GF-D8 (cell line): ENCODE measurements around the gene CCND3.

ENCODE experiments used
- DNase-seq: peaks from one replicate; lab custom pipeline; 2025; lab: John Stamatoyannopoulos, UW

CCND3 gene

DNA sequence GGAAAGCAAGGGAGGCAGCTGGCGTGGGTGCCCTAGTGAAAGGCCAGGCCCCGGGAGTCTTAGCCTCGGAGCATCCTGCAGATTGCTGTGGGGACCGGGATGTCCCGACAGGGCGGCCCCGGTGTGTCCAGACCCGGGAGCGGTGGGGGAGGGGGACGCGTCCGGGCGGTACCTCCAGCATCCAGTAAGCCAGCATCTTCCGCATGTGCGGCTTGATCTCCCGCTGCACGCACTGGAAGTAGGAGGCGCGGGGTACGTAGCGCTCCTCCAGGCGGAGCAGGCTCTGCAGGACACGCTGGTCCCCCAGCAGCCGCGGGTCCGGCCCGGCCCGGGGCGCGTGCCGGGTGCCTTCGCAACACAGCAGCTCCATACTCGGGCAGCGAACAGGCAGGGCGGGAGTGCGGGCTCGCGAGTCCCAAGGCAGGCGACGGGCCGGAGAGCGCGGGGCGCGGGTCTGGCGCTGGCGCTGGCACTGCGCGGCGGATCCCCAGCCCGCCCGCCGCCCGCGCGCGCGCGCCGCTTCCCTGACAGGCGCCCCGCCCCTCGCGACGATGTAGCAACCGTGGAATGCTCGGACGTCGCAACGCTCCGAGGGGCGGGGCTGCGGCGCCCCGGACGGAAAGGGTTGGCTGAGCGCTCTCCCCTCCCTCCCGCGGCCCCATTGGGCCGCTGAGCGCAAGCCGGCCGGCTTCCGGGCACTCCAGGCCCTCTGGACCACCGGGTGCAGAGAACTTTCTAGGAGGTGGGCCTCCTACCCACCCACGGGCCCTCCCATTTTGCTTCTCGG, at the start of gene CCND3:
Gene CCND3 (minus strand): TSS at position 529 of the 787 bp plus-strand sequence. CDS start 159 bp downstream, at position 370.
- DNase-seq: peak; percentile 74

DNA sequence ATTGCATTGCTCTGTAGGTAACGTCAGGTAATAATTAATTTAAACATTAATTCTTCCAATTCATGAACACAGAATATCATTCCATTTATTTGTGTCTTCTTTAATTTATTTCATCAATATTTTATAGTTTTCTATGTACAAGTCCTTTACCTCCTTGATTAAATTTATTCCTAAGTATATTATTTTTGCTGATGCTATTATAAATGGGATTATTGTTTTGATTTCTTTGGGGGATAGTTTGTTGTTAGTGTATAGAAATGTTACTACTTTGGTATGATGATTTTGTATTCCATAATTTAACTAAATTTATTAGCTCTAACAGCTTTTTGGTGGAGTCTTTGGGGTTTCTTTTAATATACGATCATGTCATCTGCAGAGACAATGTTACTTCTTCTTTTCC, 44.7 kb upstream of the CCND3 start:
- DNase-seq: no peak

DNA sequence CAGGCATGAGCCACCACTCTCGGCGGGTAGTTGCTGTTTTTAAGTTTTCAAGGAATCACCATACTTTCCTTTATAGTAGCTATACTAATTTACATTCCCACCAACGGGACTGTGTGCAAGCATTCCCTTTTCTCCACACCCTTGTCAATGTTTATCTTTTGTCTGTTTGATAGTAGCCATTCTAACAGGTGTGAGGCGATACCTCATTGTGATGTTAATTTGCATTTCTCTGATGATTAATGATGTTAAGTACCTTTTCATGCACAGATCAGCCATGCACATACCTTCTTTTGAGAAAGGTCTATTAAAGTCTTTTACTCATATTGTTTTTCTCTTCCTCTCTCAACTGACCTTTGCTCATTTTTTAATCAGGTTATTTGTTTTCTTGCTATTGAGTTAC, 43.0 kb upstream of the CCND3 start:
- DNase-seq: no peak

DNA sequence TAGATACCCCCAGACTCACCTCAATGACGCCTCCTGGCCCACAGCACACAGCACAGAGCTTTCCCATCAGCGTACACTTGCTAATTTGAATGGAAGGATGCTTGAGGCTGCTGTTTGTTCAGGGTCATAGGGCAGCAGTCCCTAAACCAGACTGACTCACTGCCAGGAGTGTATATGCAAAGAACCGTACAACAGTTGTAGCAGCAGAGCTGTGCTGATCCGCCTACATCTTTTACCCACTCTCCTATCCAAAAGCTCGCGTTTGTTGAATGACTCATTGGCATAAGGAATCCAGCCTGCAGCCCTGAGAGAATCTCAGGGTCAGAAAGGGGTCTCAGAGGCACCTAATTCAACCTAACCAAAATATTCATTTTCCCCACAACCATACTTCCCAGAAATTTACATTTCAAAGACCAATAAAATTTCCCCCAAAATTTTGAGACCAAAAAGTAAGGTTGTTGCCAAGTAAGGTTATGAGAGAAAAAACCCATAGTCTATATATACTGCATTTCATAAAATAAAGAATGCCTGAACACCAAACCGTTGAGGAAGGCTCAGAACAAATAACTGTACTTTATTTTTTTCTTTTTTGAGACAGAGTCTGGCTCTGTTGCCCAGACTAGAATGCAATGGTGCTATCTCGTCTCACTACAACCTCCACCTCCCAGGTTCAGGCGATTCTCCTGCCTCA, 35.3 kb upstream of the CCND3 start:
- no peak for DNase-seq

DNA sequence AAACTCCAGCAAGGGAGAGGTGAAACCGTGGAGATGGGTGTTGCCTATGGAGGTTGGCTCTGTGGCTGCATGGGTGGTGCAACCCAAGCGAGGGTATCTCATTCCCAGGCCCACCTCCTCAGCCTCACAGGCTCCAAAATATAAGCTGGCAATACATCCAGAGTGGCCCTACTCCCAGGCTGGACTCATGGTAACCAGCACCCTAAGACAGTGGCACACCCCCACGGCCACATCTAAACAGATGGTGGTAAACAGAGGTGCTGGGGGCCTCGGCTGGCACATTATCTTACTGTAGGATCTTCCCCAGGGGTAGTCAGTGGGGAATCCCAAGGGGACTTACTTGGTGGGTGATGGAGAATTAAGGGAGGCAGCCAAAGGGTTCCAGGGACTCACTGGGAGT, 33.7 kb upstream of the CCND3 start:
- no peak for DNase-seq

DNA sequence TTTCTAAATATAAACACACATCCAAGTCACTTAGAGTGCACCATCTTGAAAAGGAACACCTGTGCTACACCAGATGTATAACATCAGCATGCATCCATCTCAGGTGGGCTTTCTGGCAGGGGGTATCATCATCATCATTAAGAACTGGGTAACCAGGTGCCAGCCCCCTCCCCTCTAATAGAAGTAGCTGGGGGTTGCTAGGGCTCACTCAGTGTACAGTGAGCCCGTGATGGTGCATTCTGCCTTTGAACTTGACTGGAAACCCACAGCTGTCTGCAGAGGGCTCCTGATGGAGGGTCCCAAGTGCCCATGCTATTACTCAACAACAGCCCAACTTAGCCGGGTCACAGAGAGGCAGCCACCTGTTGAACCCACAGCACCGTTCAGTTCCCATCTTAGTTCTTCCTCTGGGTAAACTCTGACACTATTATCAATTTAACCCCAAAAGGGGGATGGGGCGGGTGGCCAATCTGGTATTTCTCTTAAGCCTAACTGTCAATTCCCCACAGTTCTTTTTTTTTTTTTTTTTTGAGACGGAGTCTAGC, 32.7 kb upstream of the CCND3 start:
- no peak for DNase-seq

DNA sequence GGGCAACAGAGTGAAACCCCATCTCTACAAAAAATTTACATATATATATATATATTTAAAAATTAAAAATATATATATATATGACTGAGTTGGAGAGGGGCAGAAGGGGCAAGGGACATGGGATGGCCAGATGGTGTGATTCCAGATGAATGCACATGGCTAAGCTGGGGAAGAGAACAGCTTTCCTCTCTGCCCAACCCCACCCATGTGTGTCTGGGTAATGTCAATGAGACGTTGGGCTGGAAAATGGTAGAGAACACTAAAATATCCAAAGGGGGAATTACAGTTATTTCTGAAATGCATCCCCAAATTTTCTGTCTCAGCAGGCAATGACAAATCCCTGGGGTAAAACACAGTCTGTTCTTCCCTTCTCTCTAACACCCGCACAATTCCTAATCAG, 31.2 kb upstream of the CCND3 start:
- no peak for DNase-seq

DNA sequence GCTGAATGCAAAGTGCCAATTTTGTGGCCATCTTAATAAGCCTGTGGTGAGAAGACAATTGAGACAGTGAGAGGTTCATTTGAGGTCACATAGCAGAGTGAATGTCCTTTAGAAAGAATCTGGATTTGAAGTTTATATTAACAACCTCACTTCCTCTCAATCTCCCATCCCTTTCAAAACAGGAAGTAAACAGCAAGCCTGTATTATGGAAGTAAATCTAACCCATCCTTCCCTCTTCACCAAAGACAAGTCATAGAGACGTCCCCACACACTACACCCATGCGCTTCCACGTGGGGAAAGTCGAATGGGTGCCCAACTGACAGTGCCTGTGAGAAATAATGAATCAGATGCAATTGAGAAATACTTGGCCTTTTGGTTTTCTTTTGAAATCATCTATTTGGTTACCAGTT, 28.8 kb upstream of the CCND3 start:
- peak; percentile 62 for DNase-seq

DNA sequence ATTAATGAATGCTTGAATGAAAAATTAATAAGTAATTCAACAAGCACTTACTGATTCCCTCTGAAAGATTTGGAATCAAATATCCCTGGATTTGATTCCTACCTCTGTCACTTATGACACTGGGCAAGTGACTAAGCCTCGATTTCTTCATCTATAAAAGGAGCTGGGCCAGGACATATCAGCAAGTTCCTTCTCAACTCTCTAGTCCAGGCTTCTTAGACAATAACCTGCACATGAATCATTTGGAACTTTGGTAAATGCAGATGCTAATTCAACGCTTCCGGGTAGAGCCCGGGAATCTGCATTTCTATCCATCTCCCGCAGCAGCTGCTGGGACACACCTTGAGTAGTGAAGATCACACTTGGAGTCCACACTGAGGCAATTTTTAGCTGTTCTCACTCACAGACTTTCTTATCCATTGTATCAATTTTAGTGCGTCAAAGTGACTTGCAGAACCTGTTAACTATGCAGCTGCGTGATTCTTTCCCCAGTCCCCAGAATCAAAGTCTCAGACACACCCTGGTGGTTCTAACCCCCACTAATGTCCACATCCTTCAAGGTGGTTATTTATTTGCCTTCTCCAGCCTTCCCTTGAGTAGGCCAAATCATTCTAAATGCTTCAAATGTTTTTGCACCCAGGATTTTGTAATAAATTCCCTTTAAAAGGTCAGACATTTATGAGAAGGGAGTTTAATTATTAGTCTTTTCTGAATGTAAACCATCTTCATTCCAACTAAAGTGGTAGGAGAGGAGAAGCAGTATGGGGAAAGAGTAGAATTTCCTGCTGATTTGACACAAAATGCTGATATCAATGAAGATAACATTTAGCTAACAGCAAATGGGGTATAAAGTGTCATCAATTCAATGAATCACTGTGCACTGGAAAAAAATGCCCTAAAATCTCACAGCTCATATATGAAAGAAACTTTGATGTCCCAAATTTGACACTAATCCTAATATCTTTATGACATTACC, 26.0 kb upstream of the CCND3 start:
- no peak for DNase-seq

DNA sequence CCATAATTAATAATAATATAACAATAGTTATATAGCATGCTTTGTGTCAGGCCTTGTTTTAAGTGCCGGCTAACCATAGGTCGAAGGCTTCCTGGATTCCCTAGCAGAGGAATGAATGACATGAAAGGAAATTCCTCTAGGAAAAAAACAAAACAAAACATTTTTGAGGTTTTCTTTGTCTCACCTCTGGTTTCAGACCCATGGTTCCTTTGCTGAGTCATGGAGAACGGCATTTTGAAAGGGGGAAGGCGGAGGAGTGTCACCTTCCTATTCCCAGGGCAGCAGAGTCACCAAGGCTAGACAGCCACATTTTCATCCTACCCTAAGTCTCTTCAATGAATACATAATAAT, 25.3 kb upstream of the CCND3 start:
- no peak for DNase-seq

DNA sequence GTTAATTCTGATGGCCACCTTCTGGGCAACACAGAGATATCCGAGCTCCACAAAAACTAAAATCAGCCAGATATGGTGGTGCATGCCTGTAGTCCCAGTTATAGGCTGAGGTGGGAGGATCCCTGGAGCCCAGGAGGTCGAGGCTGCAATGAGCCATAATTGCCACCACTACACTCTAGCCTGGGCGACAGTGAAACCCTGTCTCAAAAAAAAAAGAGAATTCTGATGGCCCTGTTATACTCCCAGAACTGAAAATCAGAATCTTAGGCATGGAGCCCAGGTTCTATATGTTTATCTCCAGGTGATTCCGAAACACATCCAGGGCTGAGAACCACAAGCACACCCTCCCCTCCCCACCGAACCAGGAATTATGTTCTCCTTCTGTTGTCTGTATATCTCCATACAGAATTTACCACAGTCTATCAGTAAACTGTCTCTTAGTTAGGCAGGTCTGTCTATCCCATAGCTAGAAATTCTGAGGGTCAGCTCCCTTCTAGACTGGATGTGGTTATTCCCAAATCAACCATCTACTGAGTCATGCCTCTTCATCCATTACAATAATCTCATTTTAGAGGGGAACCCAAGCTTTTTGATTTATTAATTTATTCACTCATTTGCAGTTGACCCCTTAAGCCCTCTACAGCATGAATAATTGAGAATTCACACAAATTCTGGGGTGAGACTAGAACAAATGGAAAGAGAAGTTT, 24.8 kb upstream of the CCND3 start:
- DNase-seq: no peak

DNA sequence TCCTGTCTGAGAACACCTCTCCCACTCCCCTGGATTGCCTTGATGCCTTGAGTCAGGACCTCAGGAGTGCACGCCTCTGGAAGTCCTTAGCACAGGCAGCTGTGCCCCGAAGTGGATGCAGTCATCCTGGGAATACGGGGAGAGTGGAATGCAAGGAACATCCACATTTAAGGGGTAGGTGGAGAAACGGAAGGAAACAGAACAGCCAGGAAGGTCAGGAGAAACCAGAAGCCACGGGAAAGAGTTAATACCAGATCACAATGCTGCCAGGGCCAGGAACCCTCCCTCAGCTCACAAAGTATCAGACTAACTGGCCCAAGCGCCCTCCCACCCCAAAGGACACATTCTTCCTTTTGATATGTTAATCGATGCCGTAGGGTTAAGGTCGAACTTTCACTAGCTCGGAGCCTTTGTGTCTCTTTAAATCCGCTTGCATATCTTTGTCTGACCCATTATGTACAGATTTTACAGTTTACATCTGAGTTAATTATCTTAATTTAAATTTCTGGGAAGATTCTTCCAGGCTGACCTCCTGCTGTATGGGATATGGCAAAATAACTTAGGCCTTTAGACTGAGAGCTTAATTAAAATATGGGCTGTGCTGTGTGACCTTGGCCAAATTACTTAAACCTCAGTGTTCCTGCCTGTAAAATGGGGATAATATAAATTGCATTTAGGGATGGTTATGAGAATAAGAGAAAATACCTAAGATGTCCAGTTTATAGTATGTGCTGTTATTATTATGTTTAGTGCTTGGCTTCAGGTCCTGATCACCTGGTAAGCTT, 24.0 kb upstream of the CCND3 start:
- DNase-seq: no peak

DNA sequence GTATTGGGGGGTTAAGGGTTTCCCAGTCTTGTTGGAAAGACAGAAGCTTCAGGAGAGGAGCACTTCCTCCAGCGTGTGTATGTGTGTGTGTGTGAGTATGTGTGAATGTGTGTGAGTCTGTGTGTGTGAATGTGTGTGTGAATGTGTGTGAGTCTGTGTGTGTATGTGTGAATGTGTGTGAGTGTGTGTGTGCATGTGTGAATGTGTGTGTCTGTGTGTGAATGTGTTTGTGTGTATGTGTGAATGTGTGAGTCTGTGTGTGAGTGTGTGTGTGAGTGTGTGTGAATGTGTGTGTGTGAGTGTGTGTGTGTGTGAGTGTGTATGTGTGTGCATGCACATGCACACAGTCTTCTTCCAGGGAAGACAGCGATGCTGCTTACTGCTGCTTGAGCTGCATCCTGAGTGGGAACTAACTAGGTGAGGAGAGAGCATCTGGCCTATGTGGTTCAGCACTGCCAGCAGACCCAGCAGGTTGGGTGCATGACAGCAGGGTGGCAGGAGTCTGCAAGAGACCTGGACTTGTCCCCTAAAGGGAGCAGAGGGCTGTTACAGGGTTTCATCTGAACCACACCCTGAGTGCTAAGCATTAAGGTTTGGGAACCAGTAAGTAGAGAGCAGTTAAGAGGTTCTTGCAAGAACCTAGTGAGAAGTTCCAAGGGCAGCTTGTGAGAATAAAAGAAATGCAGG, 22.7 kb upstream of the CCND3 start:
- DNase-seq: no peak

DNA sequence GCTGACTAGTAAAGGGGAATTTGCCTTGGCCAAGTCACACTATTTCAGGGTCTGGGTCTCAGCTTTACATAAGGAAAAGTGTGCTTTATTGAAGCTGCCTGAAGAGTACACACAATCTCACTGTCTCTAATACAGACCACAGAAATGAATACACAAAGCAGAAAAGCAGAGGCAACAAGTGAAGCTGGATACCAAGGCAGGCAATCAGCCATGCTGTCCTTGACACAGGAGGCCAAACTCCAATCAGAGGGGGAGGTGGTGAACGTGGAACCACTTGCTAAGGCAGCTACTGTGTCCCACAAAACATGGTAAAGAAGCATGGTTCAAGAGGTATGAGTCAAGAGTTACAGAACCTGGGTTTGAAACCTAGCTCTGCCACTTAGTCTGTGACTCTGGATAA, 21.8 kb upstream of the CCND3 start:
- DNase-seq: no peak

DNA sequence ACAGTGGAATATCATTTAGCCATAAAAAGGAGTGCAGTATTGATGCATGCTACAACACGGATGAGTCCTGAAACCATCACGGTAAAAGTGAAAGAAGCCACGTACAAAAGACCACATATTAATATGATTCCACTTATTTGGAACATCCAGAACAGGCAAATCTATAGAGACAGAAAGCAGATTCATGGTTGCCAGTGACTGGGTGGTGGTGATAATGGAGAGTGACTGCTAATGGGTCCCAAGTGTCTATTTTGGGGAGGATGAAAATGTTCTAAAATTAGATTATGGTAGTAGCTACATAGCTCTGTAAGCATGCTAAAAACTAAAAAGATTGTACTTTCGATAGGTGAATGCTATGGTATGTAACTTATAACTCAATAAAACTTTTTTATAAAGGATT, 18.4 kb upstream of the CCND3 start:
- no peak for DNase-seq

DNA sequence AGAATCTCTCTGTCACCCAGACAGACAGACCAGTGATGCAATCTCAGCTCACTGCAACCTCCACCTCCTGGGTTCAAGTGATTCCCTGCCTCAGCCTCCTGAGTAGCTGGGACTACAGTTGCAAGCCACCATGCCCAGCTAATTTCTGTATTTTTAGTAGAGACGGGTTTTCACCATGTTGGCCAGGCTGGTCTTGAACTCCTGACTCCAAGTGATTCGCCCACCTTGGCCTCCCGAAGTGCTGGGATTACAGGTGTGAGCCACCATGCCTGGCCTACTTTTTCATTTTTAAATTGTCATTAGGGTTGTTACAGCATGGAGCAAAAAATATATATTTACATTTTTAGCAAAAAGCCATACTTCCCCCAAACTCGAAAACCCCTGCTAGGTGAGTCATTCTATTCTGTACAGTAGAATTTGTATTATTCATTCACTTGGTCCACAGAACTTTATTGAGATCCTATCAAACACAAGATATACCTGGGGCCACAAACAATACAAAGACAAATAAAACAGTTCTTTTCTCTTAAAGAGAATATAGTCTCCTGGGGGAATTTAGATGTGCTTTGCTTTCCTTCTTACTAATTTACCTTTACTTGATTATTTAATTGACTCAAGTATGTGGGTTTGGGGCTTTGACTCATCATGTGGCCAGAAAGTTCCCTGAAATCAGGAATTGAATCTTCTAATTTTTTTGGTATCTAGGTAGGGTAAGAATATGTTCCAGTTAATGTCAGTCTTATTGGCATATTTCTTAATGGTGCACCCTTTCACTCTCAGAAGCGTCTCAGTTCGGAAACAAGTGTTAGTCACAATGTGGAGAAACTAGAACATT, 16.6 kb upstream of the CCND3 start:
- no peak for DNase-seq

DNA sequence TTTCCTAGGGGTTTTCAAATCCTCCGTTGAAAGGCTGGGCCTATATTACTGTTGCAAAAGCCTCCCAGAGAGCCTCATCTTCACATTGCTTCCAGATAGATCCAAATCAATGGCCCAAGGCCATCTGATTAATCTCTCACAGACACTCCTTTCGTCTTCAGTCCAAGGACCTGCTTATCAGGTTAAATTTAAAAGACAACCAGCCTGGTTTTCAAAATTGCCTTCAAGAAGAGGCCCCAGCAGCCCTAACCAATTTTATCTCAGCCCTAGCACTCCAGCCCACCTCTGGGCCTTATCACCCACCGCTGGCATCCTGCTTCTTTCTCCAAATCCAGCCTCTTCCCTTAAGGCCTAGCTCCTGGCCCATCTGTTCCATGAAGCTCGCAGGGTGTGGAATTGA, 15.5 kb upstream of the CCND3 start:
- DNase-seq: no peak

DNA sequence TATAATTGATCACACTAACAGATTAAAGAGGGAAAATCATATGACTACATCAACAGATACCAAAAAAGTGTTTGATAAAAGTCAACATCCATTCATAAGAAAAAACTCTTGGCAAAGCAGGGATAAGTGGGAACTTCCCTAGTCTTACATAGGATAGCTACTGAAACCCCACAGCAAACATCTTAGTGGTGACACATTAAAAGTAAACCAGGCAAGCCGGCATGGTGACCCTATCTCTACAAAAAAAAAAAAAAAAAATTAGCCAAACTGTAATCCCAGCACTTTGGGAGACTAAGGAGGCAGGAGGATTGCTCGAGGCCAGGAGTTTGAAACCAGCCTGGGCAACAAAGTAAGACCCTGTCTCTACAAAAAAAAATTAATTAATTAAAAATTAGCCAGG, 13.8 kb upstream of the CCND3 start:
- no peak for DNase-seq

DNA sequence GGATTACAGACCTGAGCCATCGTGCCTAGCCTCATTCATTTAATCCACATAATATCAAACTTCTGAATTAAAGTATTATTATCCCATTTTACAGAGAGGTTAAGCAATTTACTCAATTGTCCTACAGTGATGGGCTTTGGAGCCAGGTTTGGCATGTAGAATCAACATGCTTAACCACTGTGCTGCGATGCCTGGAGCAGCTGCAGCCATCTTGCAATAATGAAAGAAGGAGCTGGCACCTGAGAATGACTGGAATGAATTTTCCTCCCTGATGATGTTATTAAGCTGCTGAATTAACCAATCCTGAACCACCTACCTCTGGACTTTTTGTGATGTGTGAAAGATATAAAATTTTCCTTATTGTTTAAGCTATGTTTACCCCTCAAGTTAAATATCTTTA, 13.1 kb upstream of the CCND3 start:
- no peak for DNase-seq
